A673 (cell line): ENCODE results near the gene INAFM2. TPM values are rescaled to one million over a fixed set of nuclear protein-coding genes. Genes with fewer than 3 reads are reported as not detected.

ENCODE experiments used
- BruUV-seq: library from RNA; stranded (reverse); fragments of 400-500 nt; replicated peaks from 2 replicates; lab custom pipeline; 2021; lab: Mats Ljungman, UMichigan
- CTCF ChIA-PET: fragments of 300-600 bp; sonication (Branson Sonifier 250); formaldehyde crosslinking; loops from one replicate; lab custom pipeline; 2022; ENCODE audit warnings: antibody characterized with exemption; lab: Charles Lee
- POLR2A ChIA-PET: fragments of 300-600 bp; sonication (Branson Sonifier 250); formaldehyde crosslinking; loops from one replicate; lab custom pipeline; 2022; ENCODE audit warnings: antibody characterized with exemption; ENCODE audit not compliant: low non-redundant PET; lab: Charles Lee
- DNase-seq: peaks from one replicate; pipeline ENCODE4 v3.0.0-alpha.2; 2015; ENCODE audit warnings: low spot score
- H3K27ac ChIP-seq: fragments of 200-600 bp; sonication (generic); 2 replicates; pipeline ENCODE4 v1.5.1; 2016; ENCODE audit warnings: mixed run types, low read depth, mild to moderate bottlenecking, mixed read lengths, antibody characterized with exemption, low read length; ENCODE audit not compliant: poor library complexity, severe bottlenecking
- H3K27me3 ChIP-seq: fragments of 200-600 bp; sonication (generic); replicated peaks from 2 replicates; pipeline ENCODE4 v1.6.1; 2017; ENCODE audit warnings: mixed run types, low read depth, mild to moderate bottlenecking, mixed read lengths, antibody characterized with exemption, low read length; ENCODE audit not compliant: insufficient read depth, poor library complexity
- H3K36me3 ChIP-seq: fragments of 200-600 bp; sonication (generic); 2 replicates; pipeline ENCODE4 v1.6.1; 2016; ENCODE audit warnings: mixed run types, mild to moderate bottlenecking, mixed read lengths, antibody characterized with exemption, low read length; ENCODE audit not compliant: insufficient read depth, poor library complexity, severe bottlenecking
- H3K4me1 ChIP-seq: fragments of 200-600 bp; sonication (generic); 2 replicates; pipeline ENCODE4 v1.6.1; 2017; ENCODE audit warnings: mixed run types, mild to moderate bottlenecking, mixed read lengths, antibody characterized with exemption, low read length; ENCODE audit not compliant: insufficient read depth, poor library complexity, severe bottlenecking
- H3K4me3 ChIP-seq: fragments of 200-600 bp; sonication (generic); 2 replicates; pipeline ENCODE4 v1.5.1; 2016; ENCODE audit warnings: low read depth, mixed run types, mild to moderate bottlenecking, mixed read lengths, low read length; ENCODE audit not compliant: poor library complexity, severe bottlenecking
- H3K9me3 ChIP-seq: fragments of 200-600 bp; sonication (generic); 2 replicates; pipeline ENCODE4 v1.6.1; 2016; ENCODE audit warnings: mixed run types, low read depth, mild to moderate bottlenecking, mixed read lengths, antibody characterized with exemption, low read length; ENCODE audit not compliant: poor library complexity, severe bottlenecking
- CTCF ChIP-seq: fragments of 300-800, 200-600 bp; sonication (generic); conservative IDR thresholded peaks from 2 replicates; pipeline ENCODE4 v1.5.1; 2017; ENCODE audit warnings: low read depth, mild to moderate bottlenecking, antibody characterized with exemption, low read length, moderate library complexity, mixed read lengths
- EZH2 ChIP-seq: fragments of 200-600 bp; sonication (generic); IDR thresholded peaks from 2 replicates; pipeline ENCODE4 v1.6.1; 2017; ENCODE audit warnings: borderline replicate concordance, low read depth, mild to moderate bottlenecking, mixed read lengths, antibody characterized with exemption, low read length; ENCODE audit not compliant: poor library complexity, severe bottlenecking
- intact Hi-C: fragments of 100-400 bp; cut with micrococcal nuclease; formaldehyde crosslinking; loops from one replicate; pipeline ENCODE4 v1.10.0; 2022; ENCODE audit not compliant: unreplicated experiment
- total RNA-seq: library from RNA; stranded (reverse); gene quantifications from 2 replicates; pipeline ENCODE4 v1.2.3, GENCODE V29; 2021

Gene INAFM2
- total RNA-seq, 1 experiment from 2014 or later = 14.5 TPM

DNA sequence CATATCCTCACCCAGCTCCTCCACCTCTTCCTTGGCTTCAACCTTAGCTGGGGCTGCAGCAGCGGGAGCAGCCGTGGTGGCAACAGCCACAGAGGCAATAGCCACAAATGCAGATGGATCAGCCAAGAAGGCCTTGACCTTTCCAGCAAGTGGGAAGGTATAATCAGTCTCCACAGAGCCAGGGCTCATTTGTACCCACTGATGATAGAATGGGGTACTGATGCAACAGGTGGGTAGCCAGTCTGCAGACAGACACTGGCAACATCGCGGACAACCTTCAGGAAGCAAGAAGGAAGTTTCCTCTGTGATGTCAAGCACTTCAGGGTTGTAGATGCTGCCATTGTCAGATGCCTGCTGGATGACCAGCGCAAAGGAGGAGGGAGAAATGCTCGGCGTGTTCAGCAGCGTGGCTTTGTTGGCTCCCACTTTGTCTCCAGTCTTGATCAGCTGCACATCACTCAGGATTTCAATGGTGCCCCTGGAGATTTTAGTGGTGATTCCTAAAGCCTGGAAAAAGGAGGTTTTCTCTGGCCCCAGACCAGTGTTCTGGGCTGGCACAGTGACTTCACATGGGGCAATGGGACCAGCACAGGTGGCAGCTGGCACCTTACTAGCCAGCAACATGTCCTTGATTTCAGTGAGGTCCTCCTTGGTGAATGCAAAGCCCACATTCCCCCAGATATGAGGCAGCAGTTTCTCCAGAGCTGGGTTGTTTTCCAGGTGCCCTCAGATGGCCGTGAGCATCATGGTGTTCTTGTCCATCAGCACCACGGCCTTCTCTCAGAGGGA, 10.9 kb upstream of the INAFM2 start:
- Histone ChIP-seq H3K4me1 (peaks cover 11% of the 10 kb centered on the region), H3K27me3 (no peaks in the 10 kb centered on the region), H3K4me3 (no peak overlapping the region), H3K9me3 (no peaks in the 10 kb centered on the region), H3K36me3 (no peaks in the 10 kb centered on the region), H3K27ac (no peak overlapping the region)
- no peak for DNase-seq
- intact Hi-C loops = no loop called here
- BruUV-seq = no TSS peak
- ChIA-PET POLR2A (no interaction called here), CTCF (no interaction called here)
- TF ChIP-seq EZH2 (no peak), CTCF (no peak)

DNA sequence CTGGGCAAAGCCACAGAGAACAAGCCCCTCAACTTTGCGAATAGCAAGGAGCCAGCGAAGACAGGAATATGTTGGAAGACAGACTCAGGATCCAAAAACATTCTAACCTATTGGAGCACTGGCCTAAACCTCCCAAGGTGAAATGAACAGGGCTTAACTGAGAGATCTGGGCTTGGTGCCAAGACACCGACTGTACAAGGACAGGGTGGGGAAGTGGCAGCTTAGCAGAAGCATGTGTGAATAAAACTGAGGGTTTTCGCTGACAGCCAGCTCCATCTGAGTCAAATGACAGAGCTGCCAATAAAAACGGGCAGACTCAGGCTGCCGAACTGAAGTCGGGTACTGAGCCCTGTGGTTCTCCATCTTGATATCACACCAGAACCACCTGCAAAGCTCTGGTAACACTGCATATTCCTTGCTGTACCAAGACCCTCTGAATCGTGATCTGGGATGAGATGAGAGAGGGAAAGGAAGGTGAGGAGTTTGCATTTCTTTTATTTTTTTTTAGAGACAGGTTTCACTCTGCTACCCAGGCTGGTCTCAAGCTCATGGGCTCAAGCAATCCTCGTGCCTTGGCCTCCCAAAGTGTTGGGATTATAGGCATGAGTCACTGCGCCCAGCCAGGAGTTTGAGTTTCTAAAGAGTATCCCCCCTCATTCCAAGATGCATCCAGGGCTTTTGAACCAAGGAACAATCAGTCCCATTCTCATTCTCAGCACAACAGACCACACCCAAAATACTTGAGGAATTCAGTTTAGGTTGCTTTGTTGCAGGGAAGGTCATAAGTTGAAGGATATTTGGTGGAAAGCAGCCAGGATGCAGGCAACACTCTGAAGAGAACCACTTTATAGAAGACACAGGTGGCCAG, 9.7 kb upstream of the INAFM2 start:
- DNase-seq = peak; percentile 82
- POLR2A ChIA-PET = no interaction called here
- BruUV-seq = no TSS peak

More for the DNA sequence above, 9.7 kb upstream of the INAFM2 start:
- no peak for TF ChIP-seq CTCF
- no peak for TF ChIP-seq EZH2
- CTCF ChIA-PET = interaction anchor here (1.5 kb wide), 1 partner anchor 267 kb away, joined by 3 read pairs; no protein-coding TSS in a partner anchor
- H3K4me3 ChIP-seq = no peak overlapping the region
- no peaks in the 10 kb centered on the region for H3K9me3 ChIP-seq
- intact Hi-C loops = no loop called here
- no peaks in the 10 kb centered on the region for H3K27me3 ChIP-seq
- H3K27ac ChIP-seq = no peak overlapping the region
- H3K4me1 ChIP-seq = peaks cover 11% of the 10 kb centered on the region
- H3K36me3 ChIP-seq = no peaks in the 10 kb centered on the region
